ENCODE measurements around the gene FHL2.

GRCh38 chr2:105393373-105394055 lies 5.3 kb downstream of the FHL2 start:
- TF ChIP-seq CTCF (IDR thresholded peaks at IDR 0.05; ENCODE audit: low read depth, low read length, missing input control) (no peak), GABPA (IDR thresholded peaks at IDR 0.05 in 1 of 2, conservative IDR thresholded peaks at IDR 0.05 in 1 of 2) (no peak), REST (IDR thresholded peaks at IDR 0.05) (no peak), RXRA (IDR thresholded peaks at IDR 0.05) (no peak), RAD21 (IDR thresholded peaks at IDR 0.05) (no peak), EGR1 (IDR thresholded peaks at IDR 0.05; ENCODE audit: low read depth in 2 of 2) (no peak), JUND (IDR thresholded peaks at IDR 0.05) (no peak), YY1 (IDR thresholded peaks at IDR 0.05) (no peak), HNF4G (IDR thresholded peaks at IDR 0.05) (no peak)
